A549 (cell line): ENCODE data around the gene AFG3L2.

Experiments used
- CTCF ChIP-seq: fragments of >200 bp; sonication (Bioruptor Twin); formaldehyde crosslinking; IDR thresholded peaks from 3 replicates; pipeline ENCODE4 v1.5.1; 2016
- EP300 ChIP-seq, 2 experiments: fragments of >200 bp; sonication (Bioruptor Twin); formaldehyde crosslinking; IDR thresholded peaks; 2 replicates in 1 of 2; 3 replicates in 1 of 2; pipeline ENCODE4 v1.6.1; 2016 to 2017
- HDAC2 ChIP-seq: fragments of 200-600 bp; sonication (generic); IDR thresholded peaks from 2 replicates; pipeline ENCODE4 v1.6.1; 2016
- MYC ChIP-seq: IDR thresholded peaks from 2 replicates; pipeline ENCODE4 v1.6.1; 2012; ENCODE audit warnings: mild to moderate bottlenecking, inconsistent platforms, low read length, improper control_type of control experiment, borderline replicate concordance
- NR3C1 ChIP-seq: fragments of >200 bp; sonication (Bioruptor Twin); formaldehyde crosslinking; IDR thresholded peaks from 3 replicates; pipeline ENCODE4 v1.6.1; 2017
- PHF8 ChIP-seq: fragments of 200-600 bp; sonication (generic); IDR thresholded peaks from 2 replicates; pipeline ENCODE4 v1.6.1; 2016; ENCODE audit warnings: low read depth, mild to moderate bottlenecking, antibody characterized with exemption, moderate library complexity, borderline replicate concordance
- POLR2AphosphoS2 ChIP-seq: conservative IDR thresholded peaks from 2 replicates; pipeline ENCODE4 v1.6.1; 2012; ENCODE audit warnings: low read length, improper control_type of control experiment, inconsistent platforms
- RAD21 ChIP-seq, 2 experiments: fragments of >200 bp in 1 of 2; sonication (Bioruptor Twin) in 1 of 2; formaldehyde crosslinking in 1 of 2; IDR thresholded peaks in 1 of 2; conservative IDR thresholded peaks in 1 of 2; 2 replicates in 1 of 2; 3 replicates in 1 of 2; pipeline ENCODE4 v1.6.1; 2012 to 2018; ENCODE audit warnings: inconsistent platforms in 1 of 2
- RNF2 ChIP-seq: fragments of 200-600 bp; sonication (generic); IDR thresholded peaks from 2 replicates; pipeline ENCODE4 v1.6.1; 2016; ENCODE audit warnings: low read depth, mild to moderate bottlenecking, antibody characterized with exemption, moderate library complexity, borderline replicate concordance
- TP53 ChIP-seq: fragments of 250-450 bp; sonication (Bioruptor Pico); IDR thresholded peaks from 2 replicates; pipeline ENCODE4 v1.5.0; 2021; ENCODE audit warnings: mild to moderate bottlenecking, moderate library complexity

GRCh38 chr18:12313530-12314245 lies 63.3 kb downstream of the AFG3L2 start:
- TF ChIP-seq POLR2AphosphoS2 (no peak), HDAC2 (no peak), RNF2 (no peak), NR3C1 (no peak), EP300 (IDR thresholded peaks at IDR 0.05) (no peak), CTCF (no peak), MYC (no peak), RAD21 (conservative IDR thresholded peaks at IDR 0.05 in 1 of 2, IDR thresholded peaks at IDR 0.05 in 1 of 2) (no peak), TP53 (no peak), PHF8 (no peak)
